Peyer's patch (tissue), 4 donors: ENCODE results near the gene NDC1. TPM values are rescaled to one million over a fixed set of nuclear protein-coding genes. Genes with fewer than 3 reads are reported as not detected.
A peak's percentile ranks its signal among the peaks of the same experiment; 100 is the strongest.
"Not testable (repeated sequence)": the region's sequence is repeated elsewhere in the genome, so short reads cannot be mapped to it uniquely, and the experiment has no call there.

ENCODE experiments used
- DNase-seq, 3 donors: peaks; one replicate each; pipeline ENCODE4 v3.0.0-alpha.2; 2017 to 2019
- H3K27ac ChIP-seq, 4 donors: fragments of 200-600 bp; sonication (generic); one replicate each; pipeline ENCODE4 v1.5.1; 2016 to 2019
- H3K27me3 ChIP-seq, 2 donors: fragments of 200-600 bp; sonication (generic); one replicate each; pipeline ENCODE4 v1.5.1; 2019
- H3K36me3 ChIP-seq, 3 donors: fragments of 200-600 bp; sonication (generic); one replicate each; pipeline ENCODE4 v1.5.1; 2016 to 2019
- H3K4me1 ChIP-seq, 4 donors: fragments of 200-600 bp; sonication (generic); one replicate each; pipeline ENCODE4 v1.5.1; 2016 to 2019
- H3K4me3 ChIP-seq, 4 donors: fragments of 200-600 bp; sonication (generic); 1 replicate in 3 of 4; 2 replicates in 1 of 4; pipeline ENCODE4 v1.5.1; 2016 to 2019; ENCODE audit warnings: mild to moderate bottlenecking in 1 of 4
- H3K9me3 ChIP-seq, 4 donors: fragments of 200-600 bp; sonication (generic); one replicate each; pipeline ENCODE4 v1.5.1; 2016 to 2019; ENCODE audit warnings: mild to moderate bottlenecking in 1 of 4
- CTCF ChIP-seq, 6 experiments: fragments of 450-650 bp in 4 of 6; fragments of 200-600 bp in 2 of 6; sonication (generic) in 1 of 6; IDR thresholded peaks; one replicate each; pipeline ENCODE4 v1.5.1; 2017 to 2019; ENCODE audit warnings: antibody characterized with exemption in 6 of 6, mild to moderate bottlenecking in 3 of 6, moderate library complexity in 1 of 6
- POLR2A ChIP-seq, 2 donors: fragments of 450-650 bp; IDR thresholded peaks; one replicate each; pipeline ENCODE4 v1.5.1; 2017; ENCODE audit warnings: antibody characterized with exemption in 2 of 2, mild to moderate bottlenecking in 2 of 2, moderate library complexity in 2 of 2
- total RNA-seq, 4 donors: library from RNA; depleted of rRNA; stranded (reverse); fragments of >200 nt; gene quantifications; one replicate each; pipeline ENCODE4 v1.1.0, GENCODE V29; 2016

NDC1 gene
- total RNA-seq, 4 donors from 2014 or later = 4.2 to 8.3 (median 6.7) TPM

GRCh38 chr1:53769184-53769583 lies 68.9 kb downstream of the NDC1 start:
- no peak overlapping the region for H3K27ac ChIP-seq
- H3K4me3 ChIP-seq = no peak overlapping the region
- H3K27me3 ChIP-seq = no peaks in the 10 kb centered on the region
- DNase-seq = no peak
- no peaks in the 10 kb centered on the region for H3K4me1 ChIP-seq
- TF ChIP-seq CTCF (IDR thresholded peaks at IDR 0.05) = no peak
- no peak for TF ChIP-seq POLR2A (IDR thresholded peaks at IDR 0.05)
- no peaks in the 10 kb centered on the region for H3K36me3 ChIP-seq
- no peaks in the 10 kb centered on the region for H3K9me3 ChIP-seq

DNA sequence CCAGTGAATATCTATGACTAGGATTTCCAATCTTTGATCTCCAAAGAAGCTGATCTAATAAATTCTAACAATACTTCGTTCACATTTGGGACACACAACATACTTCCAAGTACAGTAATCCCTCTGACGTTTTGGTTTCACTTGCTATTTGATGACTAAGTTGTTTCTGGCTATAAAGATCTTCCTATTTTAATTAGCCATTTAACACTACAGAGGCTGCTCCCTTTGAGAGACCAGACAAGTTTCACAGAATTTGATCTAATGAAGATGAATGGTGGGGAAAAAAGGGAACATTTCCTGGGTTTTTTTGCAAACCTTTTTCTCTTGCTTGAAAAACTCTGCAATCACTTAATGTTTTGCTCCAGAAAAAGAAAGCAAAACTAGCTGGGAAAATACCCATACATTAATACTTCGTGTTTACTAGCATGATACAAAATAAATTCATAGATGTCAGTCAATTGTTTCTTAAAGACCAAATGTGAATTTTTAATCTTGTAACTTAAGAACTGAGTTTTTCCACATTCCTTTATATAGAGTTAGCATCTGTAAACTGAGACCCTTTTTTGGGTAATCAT lies 71.2 kb downstream of the NDC1 start:
- H3K9me3 ChIP-seq = no peaks in the 10 kb centered on the region
- no peak for DNase-seq
- no peaks in the 10 kb centered on the region for H3K27me3 ChIP-seq
- H3K4me1 ChIP-seq = no peaks in the 10 kb centered on the region
- no peak overlapping the region for H3K27ac ChIP-seq
- no peaks in the 10 kb centered on the region for H3K36me3 ChIP-seq
- TF ChIP-seq POLR2A (IDR thresholded peaks at IDR 0.05) (no peak), CTCF (IDR thresholded peaks at IDR 0.05) (no peak)
- H3K4me3 ChIP-seq = peak overlapping the region in 1 of 4 donors; percentile 28

DNA sequence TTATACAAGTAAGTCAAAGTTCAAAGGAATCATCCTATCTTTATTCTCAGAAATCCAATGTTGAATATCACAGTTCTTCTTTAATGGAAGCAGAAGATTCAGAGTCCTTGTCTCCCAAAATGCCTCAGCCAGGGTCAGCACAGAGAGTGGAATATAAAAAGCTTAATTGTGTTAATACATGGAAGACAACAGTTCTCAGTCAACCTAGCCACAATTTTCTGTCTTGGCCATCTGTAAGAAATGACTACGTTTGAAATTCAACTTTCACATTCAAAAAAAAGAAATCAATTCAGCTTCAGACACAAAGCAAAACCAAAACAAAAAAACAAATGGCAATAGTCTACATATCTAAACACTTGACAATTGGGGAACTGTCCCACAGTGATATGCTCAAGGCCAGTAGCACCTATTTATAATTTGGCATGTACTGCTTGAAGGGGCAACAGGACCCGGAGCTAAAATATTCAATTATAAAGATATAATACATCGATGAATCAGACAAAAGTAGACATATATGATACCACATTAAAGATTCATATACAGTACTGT lies 71.8 kb downstream of the NDC1 start:
- Histone ChIP-seq H3K4me1 (no peaks in the 10 kb centered on the region), H3K27me3 (no peaks in the 10 kb centered on the region), H3K4me3 (no peak overlapping the region), H3K9me3 (no peaks in the 10 kb centered on the region), H3K36me3 (no peaks in the 10 kb centered on the region), H3K27ac (no peak overlapping the region)
- TF ChIP-seq POLR2A (IDR thresholded peaks at IDR 0.05) = no peak
- no peak for TF ChIP-seq CTCF (IDR thresholded peaks at IDR 0.05)
- DNase-seq = no peak

DNA sequence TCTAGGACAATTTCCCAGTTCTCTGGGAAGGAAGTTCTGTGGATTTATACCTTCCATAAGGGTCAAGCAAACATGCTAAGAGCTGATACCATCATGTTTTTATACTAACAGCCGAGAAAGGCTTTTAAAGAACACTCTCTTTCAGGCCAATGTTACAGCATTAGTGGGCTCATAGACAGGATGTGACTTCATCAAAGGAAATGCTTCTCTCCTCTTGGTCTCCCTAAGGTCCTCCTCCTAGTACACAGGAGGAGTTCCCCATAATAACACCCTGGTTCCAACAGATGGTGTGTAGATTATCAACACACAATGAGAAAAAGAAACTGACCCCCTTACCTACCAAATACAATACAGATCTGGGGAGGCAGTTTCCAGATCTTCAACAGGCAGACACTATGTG lies 72.4 kb downstream of the NDC1 start:
- H3K4me3 ChIP-seq = no peak overlapping the region
- H3K36me3 ChIP-seq = no peaks in the 10 kb centered on the region
- no peaks in the 10 kb centered on the region for H3K9me3 ChIP-seq
- no peak overlapping the region for H3K27ac ChIP-seq
- no peak for DNase-seq
- H3K27me3 ChIP-seq = no peaks in the 10 kb centered on the region
- H3K4me1 ChIP-seq = no peaks in the 10 kb centered on the region
- TF ChIP-seq POLR2A (IDR thresholded peaks at IDR 0.05) (no peak), CTCF (IDR thresholded peaks at IDR 0.05) (no peak)

- Histone ChIP-seq H3K4me3 (no peak overlapping the region), H3K9me3 (no peaks in the 10 kb centered on the region), H3K4me1 (no peaks in the 10 kb centered on the region), H3K27me3 (no peaks in the 10 kb centered on the region), H3K27ac (no peak overlapping the region), H3K36me3 (no peaks in the 10 kb centered on the region)
- no peak for DNase-seq
- TF ChIP-seq CTCF (IDR thresholded peaks at IDR 0.05) (no peak), POLR2A (IDR thresholded peaks at IDR 0.05) (no peak)
Measured at GRCh38 chr1:53763911-53764310, 74.2 kb downstream of the NDC1 start.

DNA sequence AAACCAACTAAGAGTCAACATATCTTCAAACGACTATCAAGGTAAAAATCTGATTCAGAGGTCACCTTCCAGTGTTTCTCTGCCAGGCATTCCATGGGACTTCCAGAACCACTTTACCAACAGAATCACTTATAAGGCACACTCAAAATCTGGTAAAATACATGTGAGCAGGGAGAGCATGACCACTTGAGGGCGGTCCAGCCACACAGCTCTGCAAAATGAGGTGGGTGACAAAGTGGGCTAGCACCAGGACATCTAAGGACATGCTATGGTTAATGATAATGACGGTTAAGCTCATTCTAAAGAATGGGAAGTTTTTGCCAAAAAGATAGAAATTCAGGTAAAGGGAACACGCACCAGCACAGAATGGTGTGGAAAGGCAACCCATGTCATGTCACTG lies 74.6 kb downstream of the NDC1 start:
- H3K9me3 ChIP-seq = no peaks in the 10 kb centered on the region
- DNase-seq = no peak
- H3K36me3 ChIP-seq = no peaks in the 10 kb centered on the region
- TF ChIP-seq POLR2A (IDR thresholded peaks at IDR 0.05) (no peak), CTCF (IDR thresholded peaks at IDR 0.05) (no peak)
- H3K27ac ChIP-seq = no peak overlapping the region
- no peaks in the 10 kb centered on the region for H3K4me1 ChIP-seq
- no peak overlapping the region for H3K4me3 ChIP-seq
- no peaks in the 10 kb centered on the region for H3K27me3 ChIP-seq

DNA sequence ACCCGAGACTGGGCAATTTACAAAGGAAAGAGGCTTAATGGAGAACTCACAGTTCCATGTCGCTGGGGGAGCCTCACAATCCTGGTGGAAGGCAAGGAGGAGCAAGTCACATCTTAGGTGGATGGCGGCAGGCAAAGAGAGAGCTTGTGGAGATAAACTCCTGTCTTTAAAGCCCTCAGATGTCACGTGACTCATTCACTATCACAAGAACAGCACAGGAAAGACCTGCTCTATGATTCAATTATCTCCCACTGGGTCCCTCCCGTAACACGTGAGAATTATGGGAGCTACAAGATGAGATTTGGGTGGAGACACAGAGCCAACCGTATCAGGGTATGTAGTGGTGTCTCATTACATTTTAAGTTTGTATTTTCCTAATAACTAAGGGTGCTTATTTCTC lies 77.6 kb downstream of the NDC1 start:
- H3K4me1 ChIP-seq, H3K27me3 ChIP-seq, H3K9me3 ChIP-seq, H3K36me3 ChIP-seq, H3K27ac ChIP-seq, DNase-seq, H3K4me3 ChIP-seq: not testable (repeated sequence)
